GM12864 (cell line): ENCODE results near the gene NKAIN4.

Source experiments
- DNase-seq: peaks from one replicate; pipeline ENCODE4 v3.0.0-alpha.2; 2011; ENCODE audit warnings: low read depth
- H3K4me3 ChIP-seq: 2 replicates; pipeline ENCODE4 v1.5.1; 2011; ENCODE audit warnings: mild to moderate bottlenecking, low read depth, low read length, control low read depth
- CTCF ChIP-seq: IDR thresholded peaks from 2 replicates; pipeline ENCODE4 v1.5.1; 2011; ENCODE audit warnings: low read depth, mild to moderate bottlenecking, moderate library complexity, low read length, control low read depth, inconsistent platforms; ENCODE audit errors: missing control alignments

NKAIN4 gene

DNA sequence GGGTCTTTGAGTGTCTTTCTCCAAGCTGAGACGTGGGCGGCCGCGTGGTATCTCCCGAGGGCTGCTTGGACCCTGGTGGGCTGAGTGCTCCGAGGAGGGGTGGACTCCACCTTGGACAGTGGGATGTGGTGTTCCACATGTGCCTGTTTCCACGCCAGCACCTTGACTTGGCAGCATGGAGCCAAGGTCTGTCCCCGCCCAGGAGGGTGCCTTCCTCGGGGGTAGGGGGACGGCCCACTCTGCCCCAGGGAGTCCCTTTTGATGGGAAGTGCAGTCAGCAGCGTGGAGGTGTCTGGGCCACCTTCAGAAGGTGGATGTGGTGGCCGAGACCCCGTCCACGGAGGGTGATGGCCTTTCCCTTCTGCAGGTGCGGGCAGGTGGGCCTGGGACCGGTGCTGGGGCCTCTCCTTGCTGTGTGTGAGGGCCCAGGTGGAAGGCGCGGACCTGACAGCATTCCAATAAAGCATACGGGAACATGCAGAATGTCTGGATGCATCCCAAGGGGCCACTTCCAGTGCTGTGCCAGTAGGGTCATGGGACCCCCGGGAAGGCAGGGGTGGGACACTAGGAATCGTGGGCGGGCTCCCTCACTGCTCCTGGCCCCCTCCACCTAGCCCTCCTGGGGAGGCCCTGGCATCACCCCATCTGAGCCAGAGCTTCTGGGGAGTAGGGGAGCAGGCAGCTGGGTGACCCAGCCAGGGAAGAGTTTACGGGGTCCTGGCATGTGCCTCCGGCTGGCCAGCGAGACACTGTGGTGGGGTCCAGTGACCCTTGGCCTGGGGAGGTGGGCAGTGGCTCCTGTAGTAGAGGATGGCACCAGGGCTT is 35.3 kb upstream of the NKAIN4 start:
- TF ChIP-seq CTCF = no peak
- DNase-seq = no peak
- no peak overlapping the region for H3K4me3 ChIP-seq

DNA sequence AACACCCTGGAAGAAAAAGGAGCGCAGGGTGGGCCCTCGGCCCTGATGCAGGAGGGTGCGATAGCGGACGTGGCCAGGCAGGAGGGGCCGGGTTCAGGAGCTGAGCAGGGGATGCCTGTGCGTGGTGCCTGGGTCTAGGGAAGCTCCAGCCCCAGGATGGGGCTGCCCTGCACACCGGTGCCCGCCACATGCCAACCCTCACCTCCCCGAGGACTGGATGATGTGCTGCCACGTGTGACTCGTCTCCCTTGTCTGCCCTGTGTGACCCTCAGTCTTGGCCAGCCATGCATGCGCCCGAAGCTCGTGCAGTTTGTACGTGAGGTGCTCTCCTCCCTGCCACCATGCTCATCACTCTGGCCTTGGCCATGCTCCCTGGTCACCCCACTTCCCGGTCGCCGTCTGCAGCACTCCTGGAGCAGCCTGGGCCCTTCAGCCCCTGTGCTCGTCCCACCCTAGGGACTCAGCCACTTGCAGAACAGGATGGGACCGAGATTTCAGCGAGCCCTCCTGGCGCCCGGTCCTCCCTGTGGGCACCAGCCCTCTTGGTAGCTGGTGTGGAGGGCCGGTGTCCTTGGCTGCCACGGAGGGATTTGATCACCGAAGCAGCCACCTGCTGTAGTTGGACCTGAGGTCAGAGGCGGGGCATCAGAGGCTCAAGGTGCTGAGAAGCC is 34.5 kb upstream of the NKAIN4 start:
- H3K4me3 ChIP-seq = no peak overlapping the region
- TF ChIP-seq CTCF = no peak
- DNase-seq = no peak

GRCh38 chr20:63287697-63288580 is 33.7 kb upstream of the NKAIN4 start:
- H3K4me3 ChIP-seq = no peak overlapping the region
- TF ChIP-seq CTCF = no peak
- DNase-seq = no peak

- no peak for DNase-seq
- TF ChIP-seq CTCF = no peak
- H3K4me3 ChIP-seq = no peak overlapping the region
Measured at GRCh38 chr20:63286781-63287696, 32.8 kb upstream of the NKAIN4 start.

DNA sequence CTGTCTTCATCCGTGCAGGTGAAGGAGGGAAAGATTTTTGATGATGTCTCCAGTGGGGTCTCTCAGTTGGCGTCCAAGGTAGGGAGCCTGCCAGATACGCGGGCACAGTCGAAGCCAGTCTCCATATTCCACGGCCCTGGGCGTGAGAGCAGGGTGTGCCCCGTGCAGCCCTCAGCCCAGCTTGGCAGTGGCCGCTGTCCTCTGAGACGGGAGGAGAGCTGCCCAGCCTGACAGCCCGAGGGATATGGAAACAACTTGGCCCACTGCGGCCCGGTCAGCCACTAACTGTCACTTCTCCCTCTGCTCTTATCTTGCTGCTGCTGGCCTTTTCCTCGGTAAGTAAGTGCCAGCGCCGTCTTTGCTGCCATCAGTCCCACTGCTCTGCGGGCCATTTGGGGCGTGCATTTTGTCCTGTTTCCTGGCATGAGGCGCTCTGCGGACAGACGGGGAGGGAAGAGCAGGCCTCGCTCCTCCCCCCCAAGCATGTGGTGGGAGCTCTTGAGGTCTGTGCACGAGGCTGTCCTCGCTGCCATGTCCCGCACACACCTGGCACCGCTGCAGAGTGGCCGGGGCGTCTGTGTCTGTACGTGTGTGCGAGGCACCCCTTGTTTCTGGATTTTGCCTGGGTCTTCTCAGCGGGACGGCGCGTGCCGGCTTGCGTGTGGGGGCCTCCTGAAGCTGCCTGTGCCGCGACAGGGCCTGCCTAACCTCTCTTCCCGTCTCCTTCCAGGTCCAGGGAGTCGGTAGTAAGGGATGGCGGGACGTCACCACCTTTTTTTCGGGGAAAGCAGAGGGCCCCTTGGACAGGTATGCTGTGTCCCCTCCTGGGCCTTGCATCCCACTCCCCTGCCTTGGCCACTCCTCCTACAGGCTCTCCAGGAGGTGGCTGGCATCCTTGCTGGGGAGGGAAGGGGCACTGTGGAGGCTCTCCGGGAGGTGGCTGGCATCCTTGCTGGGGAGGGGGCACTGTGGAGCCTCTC is 31.7 kb upstream of the NKAIN4 start:
- no peak for DNase-seq
- no peak for TF ChIP-seq CTCF
- H3K4me3 ChIP-seq = no peak overlapping the region
